Keratinocyte (primary cell): Measurements from ENCODE around the gene MRPL34. TPM values are rescaled to one million over a fixed set of nuclear protein-coding genes. Genes with fewer than 3 reads are reported as not detected.
"Not testable (repeated sequence)": the region's sequence is repeated elsewhere in the genome, so short reads cannot be mapped to it uniquely, and the experiment has no call there.

Experiments used
- DNase-seq: peaks from one replicate; pipeline ENCODE4 v3.0.0-alpha.2; 2011; ENCODE audit warnings: low read depth, missing footprints, low spot score
- FAIRE-seq: peaks from 2 replicates; lab custom pipeline; 2011; peaks lifted over from hg19 to GRCh38; lab: Jason Lieb, UNC
- H2AFZ ChIP-seq: 2 replicates; pipeline ENCODE4 v1.6.0; 2012; ENCODE audit warnings: low read length, control low read depth, inconsistent platforms; ENCODE audit not compliant: control insufficient read depth
- H3K27ac ChIP-seq: 2 replicates; pipeline ENCODE4 v1.5.1; 2011; ENCODE audit warnings: low read length; ENCODE audit not compliant: control insufficient read depth, insufficient read depth
- H3K27me3 ChIP-seq: 3 replicates; pipeline ENCODE4 v1.6.0; 2011; ENCODE audit warnings: low read length; ENCODE audit not compliant: control insufficient read depth, insufficient read depth; ENCODE audit errors: extremely low read depth
- H3K36me3 ChIP-seq, 2 experiments: 2 replicates in 1 of 2; 3 replicates in 1 of 2; pipeline ENCODE4 v1.5.1; 2011; ENCODE audit warnings: low read length in 2 of 2, mild to moderate bottlenecking in 1 of 2; ENCODE audit not compliant: control insufficient read depth in 2 of 2, insufficient read depth in 2 of 2; ENCODE audit errors: extremely low read depth in 1 of 2
- H3K4me1 ChIP-seq: 3 replicates; pipeline ENCODE4 v1.5.1; 2011; ENCODE audit warnings: low read length; ENCODE audit not compliant: control insufficient read depth, insufficient read depth; ENCODE audit errors: extremely low read depth
- H3K4me2 ChIP-seq: 3 replicates; pipeline ENCODE4 v1.6.0; 2011; ENCODE audit warnings: low read depth, low read length; ENCODE audit not compliant: control insufficient read depth, insufficient read depth; ENCODE audit errors: extremely low read depth
- H3K4me3 ChIP-seq, 3 experiments: fragments of 200-600 bp in 1 of 3; sonication (generic) in 1 of 3; 2 replicates in 2 of 3; 3 replicates in 1 of 3; pipeline ENCODE4 v1.5.1; 2011 to 2016; ENCODE audit warnings: low read length in 3 of 3, mild to moderate bottlenecking in 3 of 3, control low read depth in 2 of 3, inconsistent platforms in 1 of 3, low read depth in 1 of 3, mixed read lengths in 1 of 3, mixed run types in 1 of 3, moderate library complexity in 1 of 3; ENCODE audit not compliant: control insufficient read depth in 2 of 3, insufficient read depth in 2 of 3; ENCODE audit errors: extremely low read depth in 1 of 3
- H3K79me2 ChIP-seq: 2 replicates; pipeline ENCODE4 v1.6.0; 2012; ENCODE audit warnings: low read length; ENCODE audit not compliant: control insufficient read depth, insufficient read depth
- H3K9ac ChIP-seq: 3 replicates; pipeline ENCODE4 v1.6.0; 2011; ENCODE audit warnings: low read length; ENCODE audit not compliant: control insufficient read depth, insufficient read depth; ENCODE audit errors: extremely low read depth
- H3K9me1 ChIP-seq: 3 replicates; pipeline ENCODE4 v1.6.0; 2011; ENCODE audit warnings: low read length; ENCODE audit not compliant: control insufficient read depth, insufficient read depth; ENCODE audit errors: extremely low read depth
- H3K9me3 ChIP-seq: 2 replicates; pipeline ENCODE4 v1.5.1; 2012; ENCODE audit warnings: low read depth, low read length; ENCODE audit not compliant: control insufficient read depth
- H4K20me1 ChIP-seq: 3 replicates; pipeline ENCODE4 v1.6.0; 2011; ENCODE audit warnings: low read length; ENCODE audit not compliant: control insufficient read depth, insufficient read depth; ENCODE audit errors: extremely low read depth
- CTCF ChIP-seq, 3 experiments: IDR thresholded peaks in 1 of 3; conservative IDR thresholded peaks in 1 of 3; optimal IDR thresholded peaks in 1 of 3; 2 replicates in 2 of 3; 3 replicates in 1 of 3; pipeline versions ENCODE3 to v1.5.1; 2011; ENCODE audit warnings: low read length in 3 of 3, mild to moderate bottlenecking in 3 of 3, moderate library complexity in 2 of 3, control low read depth in 1 of 3, inconsistent platforms in 1 of 3; ENCODE audit not compliant: insufficient read depth in 2 of 3; ENCODE audit errors: extremely low read depth in 1 of 3
- EZH2 ChIP-seq: IDR thresholded peaks from one replicate; pipeline ENCODE4 v1.6.1; 2012; ENCODE audit warnings: inconsistent platforms, mild to moderate bottlenecking, low read length, moderate library complexity
- dilution Hi-C: fragments of 300-500 bp; cut with MboI; formaldehyde crosslinking; loops from one replicate; pipeline ENCODE4 v1.7.0; 2020; ENCODE audit warnings: low sequenced_read_pairs; ENCODE audit not compliant: extremely low pct_ligation_motif_present
- polyA plus RNA-seq, 5 experiments: library from polyadenylated mRNA; depleted of rRNA in 3 of 5; stranded (reverse) in 3 of 5; stranded (forward) in 1 of 5; unstranded in 1 of 5; fragments of >200 nt; gene quantifications; 1 replicate in 1 of 5; 2 replicates in 3 of 5; 3 replicates in 1 of 5; pipeline versions ENCODE4 v1.2.1 to v1.2.3, GENCODE V29; 2011 to 2012; ENCODE audit warnings: missing spikeins in 2 of 5, low read depth in 1 of 5, low replicate concordance in 1 of 5

MRPL34 gene
- polyA plus RNA-seq, 1 donor (not counting 4 experiments of a cell fraction or from before 2014, with no cell fraction given) = 63.7 TPM

- Histone ChIP-seq H3K4me1 (peaks cover 11% of the 10 kb centered on the region), H3K9ac (no peak overlapping the region), H3K36me3 (peaks cover 0 to 12% of the 10 kb centered on the region in 2 experiments), H3K4me2 (peak overlapping the region; percentile 19), H3K79me2 (peaks cover 4% of the 10 kb centered on the region), H3K9me1 (no peaks in the 10 kb centered on the region), H4K20me1 (peaks cover 3% of the 10 kb centered on the region), H3K27me3 (no peaks in the 10 kb centered on the region), H2AFZ (no peak overlapping the region), H3K4me3 (no peak overlapping the region), H3K9me3 (no peaks in the 10 kb centered on the region), H3K27ac (no peak overlapping the region)
- FAIRE-seq = no peak
- TF ChIP-seq CTCF (optimal IDR thresholded peaks at IDR 0.05 in 1 of 3, IDR thresholded peaks at IDR 0.05 in 1 of 3, conservative IDR thresholded peaks at IDR 0.05 in 1 of 3; ENCODE audit: extremely low read depth in 1 of 3, insufficient read depth in 2 of 3, low read length in 3 of 3) (no peak), EZH2 (no peak)
- DNase-seq = no peak
- dilution Hi-C loops = no loop called here
Observed at GRCh38 chr19:17293605-17294004, 12.1 kb upstream of the MRPL34 start.

- Histone ChIP-seq H3K4me2 (no peak overlapping the region), H3K9ac (no peak overlapping the region), H3K36me3 (peaks cover 0 to 13% of the 10 kb centered on the region in 2 experiments), H3K27ac (no peak overlapping the region), H3K9me3 (no peaks in the 10 kb centered on the region), H3K4me3 (no peak overlapping the region), H2AFZ (no peak overlapping the region), H3K4me1 (peaks cover 11% of the 10 kb centered on the region), H3K27me3 (no peaks in the 10 kb centered on the region), H3K79me2 (peaks cover 6% of the 10 kb centered on the region), H4K20me1 (peaks cover 3% of the 10 kb centered on the region), H3K9me1 (no peaks in the 10 kb centered on the region)
- TF ChIP-seq CTCF (optimal IDR thresholded peaks at IDR 0.05 in 1 of 3, IDR thresholded peaks at IDR 0.05 in 1 of 3, conservative IDR thresholded peaks at IDR 0.05 in 1 of 3; ENCODE audit: extremely low read depth in 1 of 3, insufficient read depth in 2 of 3, low read length in 3 of 3) (no peak), EZH2 (no peak)
- FAIRE-seq (no peak), DNase-seq (no peak)
- dilution Hi-C loops = no loop called here
Observed at GRCh38 chr19:17294051-17294891, 11.4 kb upstream of the MRPL34 start.

GRCh38 chr19:17295551-17295950, 10.1 kb upstream of the MRPL34 start:
- H4K20me1 ChIP-seq, H2AFZ ChIP-seq, H3K27ac ChIP-seq, H3K9me1 ChIP-seq, dilution Hi-C loops, H3K4me2 ChIP-seq, H3K4me3 ChIP-seq, H3K79me2 ChIP-seq, H3K9me3 ChIP-seq, DNase-seq, H3K9ac ChIP-seq, H3K27me3 ChIP-seq, FAIRE-seq: not testable (repeated sequence)
- Histone ChIP-seq H3K36me3 (peaks cover 0 to 13% of the 10 kb centered on the region in 2 experiments), H3K4me1 (peaks cover 11% of the 10 kb centered on the region)
